ENCODE data around the gene MATN3. TPM values are rescaled to one million over a fixed set of nuclear protein-coding genes. Genes with fewer than 3 reads are reported as not detected.

Gene MATN3
- total RNA-seq, 1 experiment from 2014 or later: 13.5 TPM

DNA sequence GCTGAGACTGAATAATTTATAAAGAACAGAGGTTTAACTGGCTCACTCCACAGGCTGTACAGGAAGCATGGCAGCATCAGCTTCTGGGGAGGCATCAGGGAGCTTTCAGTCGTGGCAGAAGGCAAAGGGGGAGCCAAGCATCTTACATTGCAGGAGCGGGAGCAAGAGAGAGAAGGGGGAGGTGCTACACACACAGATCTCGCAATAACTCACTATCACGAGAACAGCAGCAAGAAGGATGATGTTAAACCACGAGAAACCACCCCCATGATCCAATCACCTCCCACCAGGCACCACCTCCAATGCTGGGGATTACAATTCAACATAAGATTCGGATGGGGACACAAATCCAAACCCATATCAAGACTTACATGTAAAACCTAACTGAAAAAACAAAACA, 17.8 kb upstream of the MATN3 start:
- H3K9me3 ChIP-seq (ENCODE audit: control insufficient read depth, low read depth, low read length): no peaks in the 10 kb centered on the region
- H3K79me1 ChIP-seq (ENCODE audit: insufficient read depth, low read depth, low read length, poor library complexity, severe bottlenecking): no peaks in the 10 kb centered on the region
- no peak overlapping the region for H2BK15ac ChIP-seq (ENCODE audit: low read depth, low read length)
- H3K18ac ChIP-seq (ENCODE audit: insufficient read length, low read depth, low read length): no peak overlapping the region
- H3K4me3 Mint-ChIP-seq: no peak overlapping the region
- no peaks in the 10 kb centered on the region for H3K9me3 Mint-ChIP-seq
- no peak overlapping the region for H3K9ac ChIP-seq (ENCODE audit: extremely low read depth, insufficient read length, low read length)
- H2BK12ac ChIP-seq (ENCODE audit: insufficient read length, low read depth, low read length): no peak overlapping the region
- no peaks in the 10 kb centered on the region for H3K23me2 ChIP-seq (ENCODE audit: insufficient read length, low read depth, low read length, poor library complexity, severe bottlenecking)
- no peak overlapping the region for H3K56ac ChIP-seq (ENCODE audit: insufficient read length, low read depth, low read length)
- no peak overlapping the region for H2BK120ac ChIP-seq (ENCODE audit: low read depth, low read length, poor library complexity, severe bottlenecking)
- H4K5ac ChIP-seq (ENCODE audit: insufficient read length, low read depth, low read length): no peak overlapping the region
- H2AFZ ChIP-seq (ENCODE audit: low read length): no peak overlapping the region
- H3K27me3 ChIP-seq (ENCODE audit: insufficient read depth, low read length): no peaks in the 10 kb centered on the region
- H2BK20ac ChIP-seq (ENCODE audit: low read depth, low read length, poor library complexity, severe bottlenecking): no peak overlapping the region
- no peak overlapping the region for H4K91ac ChIP-seq (ENCODE audit: insufficient read length, low read depth, low read length)
- H3K4ac ChIP-seq (ENCODE audit: low read depth, low read length): no peak overlapping the region
- no peak overlapping the region for H3K4me2 ChIP-seq (ENCODE audit: insufficient read depth, insufficient read length, low read length)
- no peak overlapping the region for H3T11ph ChIP-seq (ENCODE audit: low read length)
- no peak overlapping the region for H3K27ac ChIP-seq (ENCODE audit: insufficient read length, low read depth, low read length)
- no peaks in the 10 kb centered on the region for H3K4me1 Mint-ChIP-seq
- no peak overlapping the region; a peak in 1 of 7 replicates for H3K27ac Mint-ChIP-seq
- H3K14ac ChIP-seq (ENCODE audit: insufficient read depth, low read length): no peak overlapping the region
- H2BK5ac ChIP-seq (ENCODE audit: insufficient read length, low read length): no peak overlapping the region
- TF ChIP-seq CTCF (conservative IDR thresholded peaks at IDR 0.05): no peak
- no peak for DNase-seq
- H3K4me1 ChIP-seq (ENCODE audit: insufficient read depth, low read length): no peaks in the 10 kb centered on the region
- H3K27me3 Mint-ChIP-seq (ENCODE audit: low read depth): no peaks in the 10 kb centered on the region
- H4K20me1 ChIP-seq (ENCODE audit: control insufficient read depth, insufficient read depth, insufficient read length): no peaks in the 10 kb centered on the region
- no peak overlapping the region for H2AK5ac ChIP-seq (ENCODE audit: insufficient read length, low read length)
- no peaks in the 10 kb centered on the region for H3K79me2 ChIP-seq (ENCODE audit: insufficient read depth, low read length)
- peaks cover 54 to 72% (median 69%) of the 10 kb centered on the region in 3 experiments for H3K36me3 Mint-ChIP-seq (ENCODE audit: insufficient read depth in 1 of 3, low read depth in 3 of 3)
- no CpG with 5 or more reads among the region's 6 CpGs for WGBS (ENCODE audit: extremely low coverage, insufficient read length, low lambda C conversion rate)
- no peak overlapping the region for H4K8ac ChIP-seq (replicated peaks; ENCODE audit: insufficient read length, low read depth, low read length)
- H3K23ac ChIP-seq (ENCODE audit: insufficient read length, low read depth, low read length): no peak overlapping the region

Data from H9 (cell line).